Sigmoid colon (tissue), 4 donors: ENCODE results near the gene NTN1.

Source experiments
- POLR2A ChIP-seq, 2 donors: fragments of 450-650 bp; IDR thresholded peaks; one replicate each; pipeline ENCODE4 v1.6.1; 2016; ENCODE audit warnings: antibody characterized with exemption in 2 of 2, mild to moderate bottlenecking in 2 of 2, moderate library complexity in 2 of 2
- POLR2AphosphoS5 ChIP-seq, 4 donors: sonication (generic); formaldehyde crosslinking; IDR thresholded peaks; one replicate each; pipeline ENCODE4 v1.6.1; 2017; ENCODE audit warnings: antibody characterized with exemption in 4 of 4
- TF ChIP-seq, protein P1 (sequence below), 4 experiments: fragments of 450-650 bp in 3 of 4; fragments of 200-600 bp in 1 of 4; IDR thresholded peaks; one replicate each; pipeline ENCODE4 v1.5.1; 2016 to 2019; ENCODE audit warnings: antibody characterized with exemption in 4 of 4, mild to moderate bottlenecking in 3 of 4, moderate library complexity in 2 of 4

DNA sequence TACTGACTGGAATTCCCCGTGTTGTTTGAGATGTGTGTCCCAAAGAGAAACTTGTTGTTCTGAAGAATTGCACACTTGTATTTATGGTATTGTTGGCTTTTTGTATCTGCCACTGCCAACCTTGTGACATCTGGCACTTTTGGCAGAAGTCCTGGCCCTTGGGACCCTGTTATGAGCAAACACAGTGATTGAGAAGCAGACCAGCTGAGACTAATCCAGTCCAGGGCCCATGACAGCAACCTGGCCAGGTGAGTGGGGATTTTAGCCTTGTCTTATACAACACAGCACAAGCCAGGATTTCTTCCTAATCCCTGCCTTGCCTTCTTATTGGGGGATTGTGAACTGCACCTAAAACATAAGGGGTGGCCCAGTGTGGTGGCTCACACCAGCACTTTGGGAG lies 80.0 kb downstream of the NTN1 start:
- TF ChIP-seq POLR2A (IDR thresholded peaks at IDR 0.05) (no peak), POLR2AphosphoS5 (IDR thresholded peaks at IDR 0.05) (no peak)
- TF ChIP-seq, protein P1, sequence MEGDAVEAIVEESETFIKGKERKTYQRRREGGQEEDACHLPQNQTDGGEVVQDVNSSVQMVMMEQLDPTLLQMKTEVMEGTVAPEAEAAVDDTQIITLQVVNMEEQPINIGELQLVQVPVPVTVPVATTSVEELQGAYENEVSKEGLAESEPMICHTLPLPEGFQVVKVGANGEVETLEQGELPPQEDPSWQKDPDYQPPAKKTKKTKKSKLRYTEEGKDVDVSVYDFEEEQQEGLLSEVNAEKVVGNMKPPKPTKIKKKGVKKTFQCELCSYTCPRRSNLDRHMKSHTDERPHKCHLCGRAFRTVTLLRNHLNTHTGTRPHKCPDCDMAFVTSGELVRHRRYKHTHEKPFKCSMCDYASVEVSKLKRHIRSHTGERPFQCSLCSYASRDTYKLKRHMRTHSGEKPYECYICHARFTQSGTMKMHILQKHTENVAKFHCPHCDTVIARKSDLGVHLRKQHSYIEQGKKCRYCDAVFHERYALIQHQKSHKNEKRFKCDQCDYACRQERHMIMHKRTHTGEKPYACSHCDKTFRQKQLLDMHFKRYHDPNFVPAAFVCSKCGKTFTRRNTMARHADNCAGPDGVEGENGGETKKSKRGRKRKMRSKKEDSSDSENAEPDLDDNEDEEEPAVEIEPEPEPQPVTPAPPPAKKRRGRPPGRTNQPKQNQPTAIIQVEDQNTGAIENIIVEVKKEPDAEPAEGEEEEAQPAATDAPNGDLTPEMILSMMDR (IDR thresholded peaks at IDR 0.05), result no peak
